ENCODE results near the gene LYPLAL1. TPM values are rescaled to one million over a fixed set of nuclear protein-coding genes. Genes with fewer than 3 reads are reported as not detected.

The LYPLAL1 gene
- total RNA-seq, 1 experiment from 2014 or later = 40.0 TPM

- ATAC-seq = no peak
- H3K27ac ChIP-seq (ENCODE audit: low read depth, low read length) = no peak overlapping the region
- intact Hi-C loops (cut with micrococcal nuclease) = loop anchor here (5.0 to 10.0 kb wide), 3 partner anchors 216 to 463 kb away; no protein-coding TSS in a partner anchor
- peaks cover 6% of the 10 kb centered on the region for H3K79me2 ChIP-seq (ENCODE audit: insufficient read depth, low read length)
- H3K4me3 ChIP-seq (replicated peaks in 1 of 2; ENCODE audit: low read depth in 1 of 2, low read length in 2 of 2) = no peak overlapping the region
- ChIA-PET RAD21 (ENCODE audit: low non-redundant PET in 1 of 2, low total read pairs in 2 of 2, uncharacterized antibody in 2 of 2, unreplicated experiment in 2 of 2) (no interaction called here), POLR2A (no interaction called here), CTCF (interaction anchor here (0.6 kb wide), 1 partner anchor 550 kb away, joined by 3 read pairs; no protein-coding TSS in a partner anchor)
- no peaks in the 10 kb centered on the region for H3K27me3 ChIP-seq (ENCODE audit: insufficient read depth, low read length)
- H3K4me2 ChIP-seq (ENCODE audit: low read length) = no peak overlapping the region
- no peaks in the 10 kb centered on the region for H3K4me1 ChIP-seq (ENCODE audit: control insufficient read depth in 1 of 2, insufficient read depth in 2 of 2, low read length in 2 of 2)
- DNase-seq (ENCODE audit: low read depth, low spot score) = no peak
- TF ChIP-seq, protein P1, sequence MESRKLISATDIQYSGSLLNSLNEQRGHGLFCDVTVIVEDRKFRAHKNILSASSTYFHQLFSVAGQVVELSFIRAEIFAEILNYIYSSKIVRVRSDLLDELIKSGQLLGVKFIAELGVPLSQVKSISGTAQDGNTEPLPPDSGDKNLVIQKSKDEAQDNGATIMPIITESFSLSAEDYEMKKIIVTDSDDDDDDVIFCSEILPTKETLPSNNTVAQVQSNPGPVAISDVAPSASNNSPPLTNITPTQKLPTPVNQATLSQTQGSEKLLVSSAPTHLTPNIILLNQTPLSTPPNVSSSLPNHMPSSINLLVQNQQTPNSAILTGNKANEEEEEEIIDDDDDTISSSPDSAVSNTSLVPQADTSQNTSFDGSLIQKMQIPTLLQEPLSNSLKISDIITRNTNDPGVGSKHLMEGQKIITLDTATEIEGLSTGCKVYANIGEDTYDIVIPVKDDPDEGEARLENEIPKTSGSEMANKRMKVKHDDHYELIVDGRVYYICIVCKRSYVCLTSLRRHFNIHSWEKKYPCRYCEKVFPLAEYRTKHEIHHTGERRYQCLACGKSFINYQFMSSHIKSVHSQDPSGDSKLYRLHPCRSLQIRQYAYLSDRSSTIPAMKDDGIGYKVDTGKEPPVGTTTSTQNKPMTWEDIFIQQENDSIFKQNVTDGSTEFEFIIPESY (IDR thresholded peaks at IDR 0.05; ENCODE audit: extremely low read depth, insufficient replicate concordance, low read length) = no peak
- TF ChIP-seq SIN3A (IDR thresholded peaks at IDR 0.05; ENCODE audit: low read depth) (no peak), MAX (IDR thresholded peaks at IDR 0.05) (no peak), TCF7L2 (IDR thresholded peaks at IDR 0.05; ENCODE audit: borderline replicate concordance, extremely low read depth, insufficient read depth, insufficient read length) (no peak), RAD21 (IDR thresholded peaks at IDR 0.05; ENCODE audit: low read depth) (no peak), ELF1 (IDR thresholded peaks at IDR 0.05; ENCODE audit: borderline replicate concordance, low read depth) (no peak), POLR2AphosphoS5 (IDR thresholded peaks at IDR 0.05; ENCODE audit: low read depth, low read length) (no peak), EZH2phosphoT487 (IDR thresholded peaks at IDR 0.05; ENCODE audit: borderline replicate concordance) (no peak), CBX3 (IDR thresholded peaks at IDR 0.05; ENCODE audit: low read depth) (no peak)
- TF ChIP-seq, protein P2, sequence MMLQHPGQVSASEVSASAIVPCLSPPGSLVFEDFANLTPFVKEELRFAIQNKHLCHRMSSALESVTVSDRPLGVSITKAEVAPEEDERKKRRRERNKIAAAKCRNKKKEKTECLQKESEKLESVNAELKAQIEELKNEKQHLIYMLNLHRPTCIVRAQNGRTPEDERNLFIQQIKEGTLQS (IDR thresholded peaks at IDR 0.05) = no peak
- H2AFZ ChIP-seq (ENCODE audit: low read depth, low read length, poor library complexity, severe bottlenecking) = no peak overlapping the region
- H3K9ac ChIP-seq (ENCODE audit: low read length) = no peak overlapping the region
- no peaks in the 10 kb centered on the region for H3K9me3 ChIP-seq (ENCODE audit: control insufficient read depth in 1 of 2, insufficient read depth in 1 of 2, low read depth in 1 of 2, low read length in 2 of 2)
- H4K20me1 ChIP-seq (ENCODE audit: insufficient read depth) = no peaks in the 10 kb centered on the region
- H3K36me3 ChIP-seq (ENCODE audit: control insufficient read depth in 1 of 2, insufficient read depth in 2 of 2, low read length in 2 of 2) = no peaks in the 10 kb centered on the region
- no TSS peak for BruUV-seq (replicated peaks)
- no peaks in the 10 kb centered on the region for H3K9me2 ChIP-seq (ENCODE audit: insufficient read depth)
These were observed 28.0 kb downstream of the LYPLAL1 start for GRCh38 chr1:219201656-219202055.
